Activated CD4-positive, alpha-beta T cell treated with anti-CD3 and anti-CD28 coated beads, Interleukin-2, Interleukin-4, amounts not matched to agents 100 ng/mL and 50 ng/mL, durations not matched to agents 16 hours and 8 hours (primary cell): Measurements from ENCODE around the gene EFHC2.

Experiments
- DNase-seq: peaks from one replicate; pipeline ENCODE4 v3.0.0-alpha.2; 2020; ENCODE audit warnings: low spot score

The EFHC2 gene

GRCh38 chrX:44152852-44153251 is 190.6 kb downstream of the EFHC2 start:
- no peak for DNase-seq

GRCh38 chrX:44147130-44147529 is 196.3 kb downstream of the EFHC2 start:
- DNase-seq: no peak

- DNase-seq: no peak
Observed at GRCh38 chrX:44144177-44144945, 199.1 kb downstream of the EFHC2 start.

GRCh38 chrX:44143061-44143602 is 200.3 kb downstream of the EFHC2 start:
- no peak for DNase-seq

GRCh38 chrX:44130189-44130588 is 213.3 kb downstream of the EFHC2 start:
- no peak for DNase-seq

GRCh38 chrX:44113337-44113736 is 230.1 kb downstream of the EFHC2 start:
- DNase-seq: no peak

GRCh38 chrX:44106864-44107263 is 236.6 kb downstream of the EFHC2 start:
- no peak for DNase-seq

- no peak for DNase-seq
Observed at GRCh38 chrX:44105228-44105913, 238.1 kb downstream of the EFHC2 start.

GRCh38 chrX:44104699-44105098 is 238.8 kb downstream of the EFHC2 start:
- no peak for DNase-seq

GRCh38 chrX:44101281-44101680 is 242.2 kb downstream of the EFHC2 start:
- DNase-seq: no peak

- no peak for DNase-seq
Observed at GRCh38 chrX:44099366-44099765, 244.1 kb downstream of the EFHC2 start.
